ENCODE measurements around the gene RNF169. TPM values are rescaled to one million over a fixed set of nuclear protein-coding genes. Genes with fewer than 3 reads are reported as not detected.
"Not testable (repeated sequence)": the region's sequence is repeated elsewhere in the genome, so short reads cannot be mapped to it uniquely, and the experiment has no call there.

The RNF169 gene
- total and polyA plus RNA-seq, 4 donors = 0.60 to 11.0 (median 5.1) TPM

DNA sequence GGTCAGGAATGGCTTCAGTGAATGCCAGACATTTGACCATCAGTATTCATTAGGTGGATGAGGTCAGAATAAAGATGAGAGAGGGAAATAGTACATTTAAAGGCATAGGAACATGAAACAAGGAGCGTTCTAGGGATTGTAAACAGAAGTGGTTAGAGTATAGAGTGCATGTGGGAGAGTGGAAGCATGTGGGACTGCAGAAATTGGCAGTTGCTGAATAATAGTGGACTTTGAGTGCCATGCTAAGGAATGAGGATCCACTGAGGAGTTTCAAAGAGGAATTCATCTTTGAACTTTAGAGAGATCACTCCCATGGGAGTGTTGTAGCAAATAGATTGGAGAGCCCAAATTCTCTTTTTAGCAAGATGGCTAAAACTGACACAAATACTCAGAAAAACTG lies 7.9 kb downstream of the RNF169 start:
- no peak overlapping the region for H3K9ac ChIP-seq (ENCODE audit: low read depth in 1 of 2, low read length in 2 of 2)
- H3K27ac ChIP-seq (ENCODE audit: low read depth in 1 of 2, low read length in 2 of 2) = no peak overlapping the region
- no peaks in the 10 kb centered on the region for H3K27me3 ChIP-seq (ENCODE audit: control insufficient read depth in 4 of 4, insufficient read depth in 4 of 4, low read length in 3 of 4)
- WGBS = 95% methylated on average over 1 of the region's 1 CpG
- no peaks in the 10 kb centered on the region for H3K9me3 ChIP-seq (ENCODE audit: control insufficient read depth in 4 of 4, low read length in 3 of 4)
- DNase-seq (ENCODE audit: low spot score) = no peak
- no peaks in the 10 kb centered on the region for H3K36me3 ChIP-seq (ENCODE audit: control insufficient read depth in 4 of 4, insufficient read depth in 3 of 4, low read depth in 1 of 4, low read length in 3 of 4)
- TF ChIP-seq RXRA (IDR thresholded peaks at IDR 0.05) = no peak
- TF ChIP-seq, protein P1, sequence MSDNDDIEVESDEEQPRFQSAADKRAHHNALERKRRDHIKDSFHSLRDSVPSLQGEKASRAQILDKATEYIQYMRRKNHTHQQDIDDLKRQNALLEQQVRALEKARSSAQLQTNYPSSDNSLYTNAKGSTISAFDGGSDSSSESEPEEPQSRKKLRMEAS (IDR thresholded peaks at IDR 0.05) = no peak
- no peak for TF ChIP-seq GABPA (IDR thresholded peaks at IDR 0.05 in 1 of 2, conservative IDR thresholded peaks at IDR 0.05 in 1 of 2)
- no peak for TF ChIP-seq SP1 (IDR thresholded peaks at IDR 0.05)
- no peak for TF ChIP-seq HNF4G (IDR thresholded peaks at IDR 0.05)
- H3K4me1 ChIP-seq (ENCODE audit: control insufficient read depth in 4 of 4, insufficient read depth in 4 of 4, low read length in 3 of 4) = peaks cover 5 to 18% (median 9%) of the 10 kb centered on the region in 4 donors
- no peak overlapping the region for H3K4me3 ChIP-seq (ENCODE audit: low read depth in 1 of 3, low read length in 3 of 3)

DNA sequence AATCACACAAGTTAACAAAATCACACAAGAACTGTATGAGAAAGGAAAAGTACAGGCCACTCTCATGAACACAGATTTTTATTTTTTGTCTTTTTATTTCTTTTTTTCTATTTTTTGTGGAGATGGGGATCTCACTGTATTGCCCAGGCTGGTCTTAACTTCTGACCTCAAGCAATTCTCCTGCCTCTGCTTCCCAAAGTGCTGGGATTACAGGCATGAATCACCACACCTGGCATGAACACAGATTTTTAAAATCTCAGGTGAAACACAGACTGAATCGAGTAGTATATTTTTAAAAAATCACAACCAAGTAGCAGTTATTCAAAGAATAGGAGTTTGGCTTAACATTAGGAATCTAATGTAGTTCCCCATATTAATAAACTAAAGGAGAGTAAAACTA lies 18.3 kb downstream of the RNF169 start:
- no peak overlapping the region for H3K9ac ChIP-seq (ENCODE audit: low read depth in 1 of 2, low read length in 2 of 2)
- no peaks in the 10 kb centered on the region for H3K9me3 ChIP-seq (ENCODE audit: control insufficient read depth in 4 of 4, low read length in 3 of 4)
- H3K4me1 ChIP-seq (ENCODE audit: control insufficient read depth in 4 of 4, insufficient read depth in 4 of 4, low read length in 3 of 4) = peaks cover 0 to 2% (median 0%) of the 10 kb centered on the region in 4 donors
- H3K27me3 ChIP-seq (ENCODE audit: control insufficient read depth in 4 of 4, insufficient read depth in 4 of 4, low read length in 3 of 4) = no peaks in the 10 kb centered on the region
- TF ChIP-seq RAD21 (IDR thresholded peaks at IDR 0.05) (no peak), YY1 (IDR thresholded peaks at IDR 0.05) (no peak), TAF1 (conservative IDR thresholded peaks at IDR 0.05) (no peak)
- TF ChIP-seq, protein P2, sequence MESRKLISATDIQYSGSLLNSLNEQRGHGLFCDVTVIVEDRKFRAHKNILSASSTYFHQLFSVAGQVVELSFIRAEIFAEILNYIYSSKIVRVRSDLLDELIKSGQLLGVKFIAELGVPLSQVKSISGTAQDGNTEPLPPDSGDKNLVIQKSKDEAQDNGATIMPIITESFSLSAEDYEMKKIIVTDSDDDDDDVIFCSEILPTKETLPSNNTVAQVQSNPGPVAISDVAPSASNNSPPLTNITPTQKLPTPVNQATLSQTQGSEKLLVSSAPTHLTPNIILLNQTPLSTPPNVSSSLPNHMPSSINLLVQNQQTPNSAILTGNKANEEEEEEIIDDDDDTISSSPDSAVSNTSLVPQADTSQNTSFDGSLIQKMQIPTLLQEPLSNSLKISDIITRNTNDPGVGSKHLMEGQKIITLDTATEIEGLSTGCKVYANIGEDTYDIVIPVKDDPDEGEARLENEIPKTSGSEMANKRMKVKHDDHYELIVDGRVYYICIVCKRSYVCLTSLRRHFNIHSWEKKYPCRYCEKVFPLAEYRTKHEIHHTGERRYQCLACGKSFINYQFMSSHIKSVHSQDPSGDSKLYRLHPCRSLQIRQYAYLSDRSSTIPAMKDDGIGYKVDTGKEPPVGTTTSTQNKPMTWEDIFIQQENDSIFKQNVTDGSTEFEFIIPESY (IDR thresholded peaks at IDR 0.05) = no peak
- TF ChIP-seq, protein P3, sequence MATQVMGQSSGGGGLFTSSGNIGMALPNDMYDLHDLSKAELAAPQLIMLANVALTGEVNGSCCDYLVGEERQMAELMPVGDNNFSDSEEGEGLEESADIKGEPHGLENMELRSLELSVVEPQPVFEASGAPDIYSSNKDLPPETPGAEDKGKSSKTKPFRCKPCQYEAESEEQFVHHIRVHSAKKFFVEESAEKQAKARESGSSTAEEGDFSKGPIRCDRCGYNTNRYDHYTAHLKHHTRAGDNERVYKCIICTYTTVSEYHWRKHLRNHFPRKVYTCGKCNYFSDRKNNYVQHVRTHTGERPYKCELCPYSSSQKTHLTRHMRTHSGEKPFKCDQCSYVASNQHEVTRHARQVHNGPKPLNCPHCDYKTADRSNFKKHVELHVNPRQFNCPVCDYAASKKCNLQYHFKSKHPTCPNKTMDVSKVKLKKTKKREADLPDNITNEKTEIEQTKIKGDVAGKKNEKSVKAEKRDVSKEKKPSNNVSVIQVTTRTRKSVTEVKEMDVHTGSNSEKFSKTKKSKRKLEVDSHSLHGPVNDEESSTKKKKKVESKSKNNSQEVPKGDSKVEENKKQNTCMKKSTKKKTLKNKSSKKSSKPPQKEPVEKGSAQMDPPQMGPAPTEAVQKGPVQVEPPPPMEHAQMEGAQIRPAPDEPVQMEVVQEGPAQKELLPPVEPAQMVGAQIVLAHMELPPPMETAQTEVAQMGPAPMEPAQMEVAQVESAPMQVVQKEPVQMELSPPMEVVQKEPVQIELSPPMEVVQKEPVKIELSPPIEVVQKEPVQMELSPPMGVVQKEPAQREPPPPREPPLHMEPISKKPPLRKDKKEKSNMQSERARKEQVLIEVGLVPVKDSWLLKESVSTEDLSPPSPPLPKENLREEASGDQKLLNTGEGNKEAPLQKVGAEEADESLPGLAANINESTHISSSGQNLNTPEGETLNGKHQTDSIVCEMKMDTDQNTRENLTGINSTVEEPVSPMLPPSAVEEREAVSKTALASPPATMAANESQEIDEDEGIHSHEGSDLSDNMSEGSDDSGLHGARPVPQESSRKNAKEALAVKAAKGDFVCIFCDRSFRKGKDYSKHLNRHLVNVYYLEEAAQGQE (IDR thresholded peaks at IDR 0.05) = no peak
- no peak overlapping the region for H3K4me3 ChIP-seq (ENCODE audit: low read depth in 1 of 3, low read length in 3 of 3)
- WGBS = 99% methylated on average over 1 of the region's 1 CpG
- DNase-seq (ENCODE audit: low spot score) = no peak
- H3K27ac ChIP-seq (ENCODE audit: low read depth in 1 of 2, low read length in 2 of 2) = no peak overlapping the region
- H3K36me3 ChIP-seq (ENCODE audit: control insufficient read depth in 4 of 4, insufficient read depth in 3 of 4, low read depth in 1 of 4, low read length in 3 of 4) = no peaks in the 10 kb centered on the region

DNA sequence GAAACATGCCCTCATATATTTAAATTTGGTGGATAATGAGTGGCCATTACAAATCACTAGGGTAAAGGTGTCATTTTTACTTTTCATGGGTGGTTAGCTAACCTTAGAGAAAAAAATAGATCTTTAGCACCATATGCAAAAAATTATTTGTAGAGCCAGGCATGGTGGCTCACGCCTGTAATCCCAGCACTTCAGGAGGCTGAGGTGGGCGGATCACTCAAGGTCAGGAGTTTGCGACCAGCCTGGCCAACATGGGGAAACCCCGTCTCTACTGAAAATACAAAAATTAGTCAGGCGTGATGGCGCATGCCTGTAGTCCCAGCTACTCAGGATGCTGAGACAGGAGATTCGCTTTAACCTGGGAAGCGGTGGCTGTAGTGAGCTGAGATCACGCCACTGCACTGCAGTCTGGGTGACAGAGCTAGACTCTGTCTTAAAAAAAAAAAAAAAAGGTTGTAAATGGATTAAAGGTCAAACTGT lies 19.6 kb downstream of the RNF169 start:
- 94% methylated on average over 9 of the region's 9 CpGs for WGBS
- not testable (repeated sequence) for H3K4me3 ChIP-seq (ENCODE audit: low read depth in 1 of 3, low read length in 3 of 3); H3K27me3 ChIP-seq (ENCODE audit: control insufficient read depth in 4 of 4, insufficient read depth in 4 of 4, low read length in 3 of 4); DNase-seq (ENCODE audit: low spot score); H3K36me3 ChIP-seq (ENCODE audit: control insufficient read depth in 4 of 4, insufficient read depth in 3 of 4, low read depth in 1 of 4, low read length in 3 of 4); H3K27ac ChIP-seq (ENCODE audit: low read depth in 1 of 2, low read length in 2 of 2); H3K9ac ChIP-seq (ENCODE audit: low read depth in 1 of 2, low read length in 2 of 2); H3K4me1 ChIP-seq (ENCODE audit: control insufficient read depth in 4 of 4, insufficient read depth in 4 of 4, low read length in 3 of 4); H3K9me3 ChIP-seq (ENCODE audit: control insufficient read depth in 4 of 4, low read length in 3 of 4)

Data from liver (tissue), 9 donors.